MM.1S (cell line): Measurements from ENCODE around the gene MPRIP.

Experiments used
- DNase-seq: peaks from one replicate; pipeline ENCODE4 v3.0.0-alpha.2; 2015
- H2AFZ ChIP-seq: fragments of 300-600 bp; sonication (generic); 2 replicates; pipeline ENCODE4 v1.6.0; 2016; ENCODE audit warnings: antibody characterized with exemption, low read length
- H3F3A ChIP-seq: fragments of 300-600 bp; sonication (generic); 2 replicates; pipeline ENCODE4 v1.6.1; 2016; ENCODE audit warnings: mild to moderate bottlenecking, antibody characterized with exemption, low read length, moderate library complexity, mixed read lengths; ENCODE audit not compliant: insufficient read depth
- H3K27ac ChIP-seq: fragments of 300-600 bp; sonication (generic); 2 replicates; pipeline ENCODE4 v1.5.1; 2016; ENCODE audit warnings: mild to moderate bottlenecking, low read length
- H3K27me3 ChIP-seq: fragments of 300-600 bp; sonication (generic); replicated peaks from 2 replicates; pipeline ENCODE4 v1.6.0; 2016; ENCODE audit warnings: low read length; ENCODE audit not compliant: insufficient read depth
- H3K36me3 ChIP-seq: fragments of 300-600 bp; sonication (generic); replicated peaks from 2 replicates; pipeline ENCODE4 v1.6.1; 2016; ENCODE audit warnings: mild to moderate bottlenecking, low read length, mixed read lengths; ENCODE audit not compliant: insufficient read depth
- H3K4me1 ChIP-seq: fragments of 300-600 bp; sonication (generic); 2 replicates; pipeline ENCODE4 v1.6.1; 2016; ENCODE audit warnings: low read length, mixed read lengths
- H3K4me2 ChIP-seq: fragments of 300-600 bp; sonication (generic); 2 replicates; pipeline ENCODE4 v1.6.0; 2016; ENCODE audit warnings: low read depth, low read length
- H3K4me3 ChIP-seq: fragments of 300-600 bp; sonication (generic); 2 replicates; pipeline ENCODE4 v1.5.1; 2016; ENCODE audit warnings: low read length, mixed read lengths
- H3K79me2 ChIP-seq: fragments of 300-600 bp; sonication (generic); 2 replicates; pipeline ENCODE4 v1.6.1; 2016; ENCODE audit warnings: mixed run types, low read length, mixed read lengths
- H3K9ac ChIP-seq: fragments of 300-600 bp; sonication (generic); 2 replicates; pipeline ENCODE4 v1.6.1; 2016; ENCODE audit warnings: low read length, mixed read lengths
- H3K9me2 ChIP-seq: fragments of 300-600 bp; sonication (generic); replicated peaks from 2 replicates; pipeline ENCODE4 v1.6.1; 2016; ENCODE audit warnings: mild to moderate bottlenecking, low read length, mixed read lengths; ENCODE audit not compliant: insufficient read depth
- H3K9me3 ChIP-seq: fragments of 300-600 bp; sonication (generic); replicated peaks from 2 replicates; pipeline ENCODE4 v1.6.1; 2016; ENCODE audit warnings: mild to moderate bottlenecking, low read length, mixed read lengths; ENCODE audit not compliant: insufficient read depth
- H4K20me1 ChIP-seq: fragments of 300-600 bp; sonication (generic); 2 replicates; pipeline ENCODE4 v1.6.1; 2016; ENCODE audit warnings: mild to moderate bottlenecking, low read length, moderate library complexity, mixed read lengths; ENCODE audit not compliant: insufficient read depth
- EZH2 ChIP-seq: fragments of 300-600 bp; sonication (generic); optimal IDR thresholded peaks from 2 replicates; pipeline ENCODE3; 2017; ENCODE audit warnings: low read depth, mild to moderate bottlenecking, antibody characterized with exemption, low read length, mixed read lengths
- EZH2phosphoT487 ChIP-seq: fragments of 300-600 bp; sonication (generic); IDR thresholded peaks from 2 replicates; pipeline ENCODE4 v1.6.1; 2018; ENCODE audit warnings: antibody characterized with exemption, low read length
- TF ChIP-seq, protein P1 (sequence below): fragments of 300-600 bp; sonication (generic); IDR thresholded peaks from 2 replicates; pipeline ENCODE4 v1.5.1; 2016; ENCODE audit warnings: antibody characterized with exemption, low read length, mixed read lengths

Gene MPRIP

DNA sequence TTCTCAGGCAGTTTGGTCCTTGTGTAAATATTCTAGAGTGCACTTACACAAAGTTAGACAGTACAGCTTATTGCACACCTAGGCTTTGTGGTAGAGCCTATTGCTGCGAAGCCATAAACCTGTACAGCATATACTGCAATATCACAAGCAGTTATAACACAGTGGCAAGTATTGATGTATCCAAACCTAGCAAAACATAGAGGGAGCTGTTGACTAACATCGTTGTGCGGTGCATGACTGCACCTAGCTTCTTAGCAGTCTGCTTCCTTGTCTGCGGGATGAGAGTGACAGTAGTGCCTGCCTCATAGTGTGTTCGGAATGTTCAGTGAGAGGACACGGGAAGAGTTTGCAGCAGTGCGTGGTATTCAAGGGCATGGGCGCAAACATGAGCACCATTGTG, 78.9 kb downstream of the MPRIP start:
- Histone ChIP-seq H3K9me3 (no peaks in the 10 kb centered on the region), H4K20me1 (peaks cover 7% of the 10 kb centered on the region), H3K36me3 (no peaks in the 10 kb centered on the region), H3K4me2 (no peak overlapping the region), H3K9ac (no peak overlapping the region), H3K4me1 (peaks cover 14% of the 10 kb centered on the region), H3F3A (0 out of 2 replicates have a peak, but pooled peaks cover 5% of the 10 kb centered on the region), H3K27ac (no peak overlapping the region), H3K79me2 (peaks cover 98% of the 10 kb centered on the region), H3K9me2 (no peaks in the 10 kb centered on the region), H3K4me3 (no peak overlapping the region), H2AFZ (no peak overlapping the region), H3K27me3 (no peaks in the 10 kb centered on the region)
- TF ChIP-seq EZH2phosphoT487 (no peak), EZH2 (no peak)
- TF ChIP-seq, protein P1, sequence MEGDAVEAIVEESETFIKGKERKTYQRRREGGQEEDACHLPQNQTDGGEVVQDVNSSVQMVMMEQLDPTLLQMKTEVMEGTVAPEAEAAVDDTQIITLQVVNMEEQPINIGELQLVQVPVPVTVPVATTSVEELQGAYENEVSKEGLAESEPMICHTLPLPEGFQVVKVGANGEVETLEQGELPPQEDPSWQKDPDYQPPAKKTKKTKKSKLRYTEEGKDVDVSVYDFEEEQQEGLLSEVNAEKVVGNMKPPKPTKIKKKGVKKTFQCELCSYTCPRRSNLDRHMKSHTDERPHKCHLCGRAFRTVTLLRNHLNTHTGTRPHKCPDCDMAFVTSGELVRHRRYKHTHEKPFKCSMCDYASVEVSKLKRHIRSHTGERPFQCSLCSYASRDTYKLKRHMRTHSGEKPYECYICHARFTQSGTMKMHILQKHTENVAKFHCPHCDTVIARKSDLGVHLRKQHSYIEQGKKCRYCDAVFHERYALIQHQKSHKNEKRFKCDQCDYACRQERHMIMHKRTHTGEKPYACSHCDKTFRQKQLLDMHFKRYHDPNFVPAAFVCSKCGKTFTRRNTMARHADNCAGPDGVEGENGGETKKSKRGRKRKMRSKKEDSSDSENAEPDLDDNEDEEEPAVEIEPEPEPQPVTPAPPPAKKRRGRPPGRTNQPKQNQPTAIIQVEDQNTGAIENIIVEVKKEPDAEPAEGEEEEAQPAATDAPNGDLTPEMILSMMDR = no peak
- no peak for DNase-seq

DNA sequence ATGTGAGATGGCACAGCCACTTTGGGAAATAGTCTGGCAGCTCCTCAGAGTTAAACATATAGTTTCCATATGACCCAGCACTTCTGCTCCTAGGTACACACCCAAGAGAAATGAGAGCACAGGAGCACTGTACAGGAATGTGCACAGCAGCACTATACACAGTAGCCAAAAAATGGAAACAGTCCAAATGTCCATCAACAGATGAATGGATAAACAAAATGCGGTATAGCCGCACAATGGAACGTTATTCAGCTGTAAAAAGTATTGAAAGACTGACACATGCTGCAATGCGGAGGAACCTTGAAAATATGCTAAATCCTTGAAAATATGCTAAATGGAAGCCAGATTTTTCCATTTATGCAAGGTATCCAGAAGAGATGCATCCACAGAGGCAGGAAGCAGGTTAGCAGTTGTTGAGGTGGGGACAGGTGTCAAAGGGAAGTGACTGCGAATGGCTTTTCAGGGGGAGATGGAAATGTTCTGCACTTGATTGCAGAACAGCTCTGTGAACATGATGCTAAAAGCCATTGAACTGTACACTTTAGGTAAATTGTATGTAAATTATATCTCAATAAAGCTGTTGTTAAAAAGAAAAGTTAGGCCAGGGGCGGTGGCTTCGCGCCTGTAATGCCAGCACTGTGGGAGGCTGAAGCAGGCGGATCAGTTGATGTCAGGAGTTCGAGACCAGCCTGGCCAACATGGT, 80.7 kb downstream of the MPRIP start:
- Histone ChIP-seq H4K20me1 (peaks cover 7% of the 10 kb centered on the region), H3K9me2 (no peaks in the 10 kb centered on the region), H3K4me1 (peaks cover 14% of the 10 kb centered on the region), H3K9ac (no peak overlapping the region), H3K36me3 (no peaks in the 10 kb centered on the region), H3K79me2 (peaks cover 88% of the 10 kb centered on the region), H2AFZ (no peak overlapping the region), H3K27ac (no peak overlapping the region), H3K4me3 (no peak overlapping the region), H3K27me3 (no peaks in the 10 kb centered on the region), H3F3A (0 out of 2 replicates have a peak, but pooled peaks cover 5% of the 10 kb centered on the region), H3K9me3 (no peaks in the 10 kb centered on the region), H3K4me2 (no peak overlapping the region)
- no peak for DNase-seq
- TF ChIP-seq, protein P1 = no peak
- no peak for TF ChIP-seq EZH2phosphoT487
- TF ChIP-seq EZH2 = no peak

DNA sequence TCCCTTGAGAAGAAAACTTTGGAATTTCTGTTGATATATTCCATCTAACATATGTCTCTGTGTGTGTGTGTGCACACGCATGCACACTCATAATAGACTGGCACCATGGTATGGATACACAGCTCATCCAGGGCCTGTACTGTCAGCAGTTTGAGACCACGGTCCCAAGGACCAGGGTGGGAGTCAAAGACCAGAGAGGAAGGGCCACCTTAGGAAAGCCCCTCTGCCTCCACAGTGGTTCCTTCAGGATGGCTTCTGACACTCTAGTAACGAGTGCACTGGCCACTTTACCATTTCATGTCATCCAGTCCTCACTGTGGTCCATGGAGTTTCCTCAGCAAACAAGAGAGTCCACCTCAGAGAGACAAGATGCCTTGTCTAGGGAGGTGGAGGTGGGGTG, 82.1 kb downstream of the MPRIP start:
- H3K9me3 ChIP-seq = no peaks in the 10 kb centered on the region
- H3K9ac ChIP-seq = no peak overlapping the region
- no peaks in the 10 kb centered on the region for H3K9me2 ChIP-seq
- H3K79me2 ChIP-seq = peaks cover 74% of the 10 kb centered on the region
- no peaks in the 10 kb centered on the region for H3K27me3 ChIP-seq
- H3K4me3 ChIP-seq = no peak overlapping the region
- no peak for DNase-seq
- 0 out of 2 replicates have a peak, but pooled peaks cover 3% of the 10 kb centered on the region for H3F3A ChIP-seq
- peaks cover 14% of the 10 kb centered on the region for H3K4me1 ChIP-seq
- H4K20me1 ChIP-seq = peaks cover 3% of the 10 kb centered on the region
- H3K36me3 ChIP-seq = no peaks in the 10 kb centered on the region
- no peak overlapping the region for H3K27ac ChIP-seq
- no peak for TF ChIP-seq EZH2phosphoT487
- TF ChIP-seq, protein P1 = no peak
- no peak overlapping the region for H2AFZ ChIP-seq
- H3K4me2 ChIP-seq = no peak overlapping the region
